K562 (cell line): ENCODE results near the gene TAS2R40. TPM values are rescaled to one million over a fixed set of nuclear protein-coding genes. Genes with fewer than 3 reads are reported as not detected.

Experiments used
- ATAC-seq: fragments of 200-7000 bp; cut with Tn5 transposase; 3 replicates; pipeline ENCODE4 v1.9.1; 2020; ENCODE audit warnings: moderate library complexity
- BruUV-seq: library from RNA; stranded (reverse); fragments of 400-500 nt; replicated peaks from 2 replicates; lab custom pipeline; 2021; lab: Mats Ljungman, UMichigan
- CTCF ChIA-PET: fragments of 300-600 bp; formaldehyde crosslinking; extraction: SDS; loops from one replicate; lab custom pipeline; 2021; ENCODE audit warnings: low intra/inter-chr PET ratio; lab: Yijun Ruan, JAX
- POLR2A ChIA-PET: fragments of 300-600, 350-650 bp; sonication (Branson Sonifier 250); formaldehyde crosslinking; extraction: SDS; loops from one replicate; lab custom pipeline; 2021; ENCODE audit warnings: antibody characterized with exemption, inconsistent platforms; lab: Yijun Ruan, JAX
- DNase-seq, 4 experiments: peaks; one replicate each; pipeline versions ENCODE4 v3.0.0 to v3.0.0-alpha.2; 2011 to 2018; ENCODE audit warnings: low spot score in 3 of 4, mixed read lengths in 3 of 4; ENCODE audit errors: extremely low read depth in 1 of 4
- FAIRE-seq: peaks from 2 replicates; lab custom pipeline; 2011; peaks lifted over from hg19 to GRCh38; lab: Jason Lieb, UNC
- H2AFZ ChIP-seq: 2 replicates; pipeline ENCODE4 v1.6.0; 2011; ENCODE audit warnings: low read depth, low read length, control low read depth, inconsistent platforms
- H3K27ac ChIP-seq: fragments of 200-600 bp; 3 replicates; pipeline ENCODE4 v1.8.0; 2011; ENCODE audit warnings: low read depth, mild to moderate bottlenecking, control low read depth, inconsistent platforms, low read length, moderate library complexity, mixed read lengths; ENCODE audit errors: extremely low read depth
- H3K27me3 ChIP-seq, 2 experiments: fragments of 300-600 bp in 1 of 2; 2 replicates in 1 of 2; 3 replicates in 1 of 2; pipeline versions ENCODE4 v1.6.0 to v1.8.0; 2011; ENCODE audit warnings: inconsistent platforms in 2 of 2, low read length in 2 of 2, mild to moderate bottlenecking in 1 of 2, mixed read lengths in 1 of 2, moderate library complexity in 1 of 2; ENCODE audit not compliant: control insufficient read depth in 2 of 2, insufficient read depth in 2 of 2
- H3K36me3 ChIP-seq: fragments of 300-600 bp; 3 replicates; pipeline ENCODE4 v1.8.0; 2011; ENCODE audit warnings: mild to moderate bottlenecking, low read length, inconsistent platforms; ENCODE audit not compliant: control insufficient read depth, insufficient read depth
- H3K4me1 ChIP-seq, 2 experiments: fragments of 200-600 bp in 1 of 2; replicated peaks in 1 of 2; 2 replicates in 1 of 2; 3 replicates in 1 of 2; pipeline versions ENCODE4 v1.5.1 to v1.8.0; 2011; ENCODE audit warnings: inconsistent platforms in 2 of 2, low read length in 2 of 2, mild to moderate bottlenecking in 1 of 2, mixed read lengths in 1 of 2, moderate library complexity in 1 of 2; ENCODE audit not compliant: control insufficient read depth in 2 of 2, insufficient read depth in 2 of 2
- H3K4me2 ChIP-seq: 2 replicates; pipeline ENCODE4 v1.6.1; 2011; ENCODE audit warnings: low read length, control low read depth, inconsistent platforms, mixed read lengths; ENCODE audit not compliant: insufficient read depth
- H3K4me3 ChIP-seq: fragments of 200-600 bp; sonication (generic), shearing (Covaris generic); 2 replicates; pipeline ENCODE4 v1.5.1; 2016; ENCODE audit warnings: control low read depth, inconsistent platforms
- H3K79me2 ChIP-seq: fragments of 200-600 bp; 3 replicates; pipeline ENCODE4 v1.8.0; 2011; ENCODE audit warnings: low read length, inconsistent platforms; ENCODE audit not compliant: control insufficient read depth, insufficient read depth
- H3K9ac ChIP-seq, 2 experiments: 2 replicates each; pipeline versions ENCODE4 v1.6.0 to v1.6.1; 2011; ENCODE audit warnings: low read depth in 2 of 2, low read length in 2 of 2, control low read depth in 1 of 2, inconsistent platforms in 1 of 2, mild to moderate bottlenecking in 1 of 2, mixed read lengths in 1 of 2; ENCODE audit not compliant: insufficient read depth in 1 of 2
- H3K9me1 ChIP-seq: one replicate; pipeline ENCODE4 v1.6.0; 2011; ENCODE audit warnings: inconsistent platforms, mild to moderate bottlenecking, low read length, moderate library complexity; ENCODE audit not compliant: control insufficient read depth, insufficient read depth
- H3K9me3 ChIP-seq: replicated peaks from 2 replicates; pipeline ENCODE4 v1.5.1; 2011; ENCODE audit warnings: low read depth, low read length, inconsistent platforms; ENCODE audit not compliant: control insufficient read depth, insufficient read depth
- H4K20me1 ChIP-seq: replicated peaks from 2 replicates; pipeline ENCODE4 v1.6.1; 2011; ENCODE audit warnings: low read length, inconsistent platforms, mixed read lengths; ENCODE audit not compliant: control insufficient read depth, insufficient read depth
- GABPA ChIP-seq: fragments of 200-800 bp; sonication (Bioruptor generic); conservative IDR thresholded peaks from 2 replicates; pipeline ENCODE4 v1.6.1; 2016; ENCODE audit warnings: low read depth, missing genetic modification characterization, missing compliant biosample characterization
- PYGO2 ChIP-seq: fragments of 450-650 bp; IDR thresholded peaks from 2 replicates; pipeline ENCODE4 v1.6.1; 2016; ENCODE audit warnings: mild to moderate bottlenecking, missing genetic modification characterization, moderate library complexity, missing compliant biosample characterization
- RUNX1 ChIP-seq: sonication (generic); IDR thresholded peaks from 2 replicates; pipeline ENCODE4 v1.6.1; 2016; ENCODE audit warnings: antibody characterized with exemption, low read depth
- SAFB2 ChIP-seq: fragments of 200-400 bp; formaldehyde crosslinking; IDR thresholded peaks from 2 replicates; pipeline ENCODE4 v1.6.1; 2018; ENCODE audit warnings: borderline replicate concordance, low read length, low read depth, moderate library complexity; ENCODE audit not compliant: severe bottlenecking
- TCFL5 ChIP-seq: fragments of 250-450 bp; sonication (Bioruptor Pico); conservative IDR thresholded peaks from 2 replicates; pipeline ENCODE4 v1.6.1; 2021; ENCODE audit warnings: mild to moderate bottlenecking, moderate library complexity, matching md5 sums
- ZNF23 ChIP-seq: fragments of 250-450 bp; sonication (Bioruptor Pico); IDR thresholded peaks from 2 replicates; pipeline ENCODE4 v1.4.0; 2020; ENCODE audit warnings: mild to moderate bottlenecking
- ZNF778 ChIP-seq: fragments of 450-650 bp; formaldehyde crosslinking; IDR thresholded peaks from 2 replicates; pipeline ENCODE4 v1.4.0; 2020; ENCODE audit warnings: mild to moderate bottlenecking, moderate library complexity
- WGBS: fragments of 100-300 bp; shearing (Covaris generic); methylation state at CpG from one replicate; pipeline ENCODE4 v1.1.6; 2016; ENCODE audit warnings: low coverage, mixed read lengths; ENCODE audit not compliant: insufficient coverage; ENCODE audit errors: missing lambda C conversion rate; 5-methylcytosine and 5-hydroxymethylcytosine counted together
- in situ Hi-C: fragments of 300-500 bp; cut with MboI; formaldehyde crosslinking; loops from 4 replicates; pipeline ENCODE4 v1.15.0; 2018; ENCODE audit warnings: inconsistent platforms, mixed read lengths
- intact Hi-C: fragments of 100-400 bp; cut with micrococcal nuclease; formaldehyde crosslinking; loops from 2 replicates; pipeline ENCODE4 v1.14.2; 2022
- polyA plus RNA-seq, 8 experiments: library from polyadenylated mRNA; depleted of rRNA in 4 of 8; stranded (reverse) in 5 of 8; unstranded in 3 of 8; fragments of >200 nt; fragmentation: Nextera tagmentation in 2 of 8; fragmentation: Illumina TruSeq in 1 of 8; extraction: Ambion mirVana in 2 of 8; extraction: Trizol in 1 of 8; gene quantifications; 2 replicates each; pipeline versions ENCODE4 v1.2.1 to v1.2.3, GENCODE V29; 2011 to 2014; ENCODE audit warnings: inconsistent platforms in 1 of 8, missing spikeins in 1 of 8
- total RNA-seq, 7 experiments: library from RNA; depleted of rRNA in 6 of 7; stranded (reverse); fragments of >200 nt in 6 of 7; fragmentation: Illumina TruSeq in 2 of 7; extraction: Trizol in 2 of 7; gene quantifications; 2 replicates each; pipeline versions ENCODE4 v1.2.1 to v1.2.3, GENCODE V29; 2011 to 2021; ENCODE audit warnings: low replicate concordance in 1 of 7
- TF ChIP-seq, protein P1 (sequence below): fragments of 450-650 bp; formaldehyde crosslinking; IDR thresholded peaks from 2 replicates; pipeline ENCODE4 v1.4.0; 2022; ENCODE audit warnings: missing genetic modification characterization
- TF ChIP-seq, protein P2 (sequence below): fragments of 450-650 bp; IDR thresholded peaks from 2 replicates; pipeline ENCODE4 v1.6.1; 2016; ENCODE audit warnings: mild to moderate bottlenecking, moderate library complexity

The TAS2R40 gene
- total and polyA plus RNA-seq, 9 of the 15 experiments (the other 6 are each of a cell fraction or from before 2014, with no cell fraction given) = not detected

DNA sequence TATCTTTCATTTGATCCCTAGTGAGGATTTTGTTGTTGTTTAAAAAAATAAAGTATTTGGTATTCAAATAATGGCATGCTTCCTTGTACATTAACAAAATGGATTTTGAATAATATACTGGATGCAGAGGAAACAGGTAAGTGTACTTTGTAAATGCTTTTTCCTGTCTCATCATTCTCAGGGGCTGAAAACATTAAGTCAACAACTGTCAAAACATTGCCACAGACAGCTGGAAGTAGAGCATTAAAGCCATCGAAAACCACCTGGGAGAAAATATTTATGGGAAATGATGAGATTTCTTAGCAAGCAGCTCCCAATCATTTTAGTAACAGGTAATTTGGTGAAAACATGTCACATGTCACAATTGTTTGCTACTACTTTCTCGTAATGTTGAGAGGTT lies 28.0 kb upstream of the TAS2R40 start:
- Histone ChIP-seq H2AFZ (no peak overlapping the region), H4K20me1 (no peaks in the 10 kb centered on the region), H3K36me3 (no peaks in the 10 kb centered on the region), H3K4me2 (no peak overlapping the region), H3K27ac (no peak overlapping the region), H3K9me1 (no peaks in the 10 kb centered on the region), H3K9me3 (no peaks in the 10 kb centered on the region), H3K4me3 (no peak overlapping the region), H3K4me1 (no peaks in the 10 kb centered on the region), H3K27me3 (peaks cover 0 to 6% of the 10 kb centered on the region in 2 experiments; a peak in 1 of 5 replicates), H3K9ac (no peak overlapping the region), H3K79me2 (no peaks in the 10 kb centered on the region)
- CTCF ChIA-PET = no interaction called here
- BruUV-seq = no TSS peak
- DNase-seq (no peak), ATAC-seq (no peak), FAIRE-seq (no peak)
- TF ChIP-seq, protein P1, sequence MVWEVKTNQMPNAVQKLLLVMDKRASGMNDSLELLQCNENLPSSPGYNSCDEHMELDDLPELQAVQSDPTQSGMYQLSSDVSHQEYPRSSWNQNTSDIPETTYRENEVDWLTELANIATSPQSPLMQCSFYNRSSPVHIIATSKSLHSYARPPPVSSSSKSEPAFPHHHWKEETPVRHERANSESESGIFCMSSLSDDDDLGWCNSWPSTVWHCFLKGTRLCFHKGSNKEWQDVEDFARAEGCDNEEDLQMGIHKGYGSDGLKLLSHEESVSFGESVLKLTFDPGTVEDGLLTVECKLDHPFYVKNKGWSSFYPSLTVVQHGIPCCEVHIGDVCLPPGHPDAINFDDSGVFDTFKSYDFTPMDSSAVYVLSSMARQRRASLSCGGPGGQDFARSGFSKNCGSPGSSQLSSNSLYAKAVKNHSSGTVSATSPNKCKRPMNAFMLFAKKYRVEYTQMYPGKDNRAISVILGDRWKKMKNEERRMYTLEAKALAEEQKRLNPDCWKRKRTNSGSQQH (CRISPR knock-in tag) = no peak
- TF ChIP-seq TCFL5 (no peak), ZNF778 (CRISPR knock-in tag) (no peak), SAFB2 (no peak), PYGO2 (no peak), GABPA (no peak), ZNF23 (CRISPR knock-in tag) (no peak), RUNX1 (no peak)
- TF ChIP-seq, protein P2, sequence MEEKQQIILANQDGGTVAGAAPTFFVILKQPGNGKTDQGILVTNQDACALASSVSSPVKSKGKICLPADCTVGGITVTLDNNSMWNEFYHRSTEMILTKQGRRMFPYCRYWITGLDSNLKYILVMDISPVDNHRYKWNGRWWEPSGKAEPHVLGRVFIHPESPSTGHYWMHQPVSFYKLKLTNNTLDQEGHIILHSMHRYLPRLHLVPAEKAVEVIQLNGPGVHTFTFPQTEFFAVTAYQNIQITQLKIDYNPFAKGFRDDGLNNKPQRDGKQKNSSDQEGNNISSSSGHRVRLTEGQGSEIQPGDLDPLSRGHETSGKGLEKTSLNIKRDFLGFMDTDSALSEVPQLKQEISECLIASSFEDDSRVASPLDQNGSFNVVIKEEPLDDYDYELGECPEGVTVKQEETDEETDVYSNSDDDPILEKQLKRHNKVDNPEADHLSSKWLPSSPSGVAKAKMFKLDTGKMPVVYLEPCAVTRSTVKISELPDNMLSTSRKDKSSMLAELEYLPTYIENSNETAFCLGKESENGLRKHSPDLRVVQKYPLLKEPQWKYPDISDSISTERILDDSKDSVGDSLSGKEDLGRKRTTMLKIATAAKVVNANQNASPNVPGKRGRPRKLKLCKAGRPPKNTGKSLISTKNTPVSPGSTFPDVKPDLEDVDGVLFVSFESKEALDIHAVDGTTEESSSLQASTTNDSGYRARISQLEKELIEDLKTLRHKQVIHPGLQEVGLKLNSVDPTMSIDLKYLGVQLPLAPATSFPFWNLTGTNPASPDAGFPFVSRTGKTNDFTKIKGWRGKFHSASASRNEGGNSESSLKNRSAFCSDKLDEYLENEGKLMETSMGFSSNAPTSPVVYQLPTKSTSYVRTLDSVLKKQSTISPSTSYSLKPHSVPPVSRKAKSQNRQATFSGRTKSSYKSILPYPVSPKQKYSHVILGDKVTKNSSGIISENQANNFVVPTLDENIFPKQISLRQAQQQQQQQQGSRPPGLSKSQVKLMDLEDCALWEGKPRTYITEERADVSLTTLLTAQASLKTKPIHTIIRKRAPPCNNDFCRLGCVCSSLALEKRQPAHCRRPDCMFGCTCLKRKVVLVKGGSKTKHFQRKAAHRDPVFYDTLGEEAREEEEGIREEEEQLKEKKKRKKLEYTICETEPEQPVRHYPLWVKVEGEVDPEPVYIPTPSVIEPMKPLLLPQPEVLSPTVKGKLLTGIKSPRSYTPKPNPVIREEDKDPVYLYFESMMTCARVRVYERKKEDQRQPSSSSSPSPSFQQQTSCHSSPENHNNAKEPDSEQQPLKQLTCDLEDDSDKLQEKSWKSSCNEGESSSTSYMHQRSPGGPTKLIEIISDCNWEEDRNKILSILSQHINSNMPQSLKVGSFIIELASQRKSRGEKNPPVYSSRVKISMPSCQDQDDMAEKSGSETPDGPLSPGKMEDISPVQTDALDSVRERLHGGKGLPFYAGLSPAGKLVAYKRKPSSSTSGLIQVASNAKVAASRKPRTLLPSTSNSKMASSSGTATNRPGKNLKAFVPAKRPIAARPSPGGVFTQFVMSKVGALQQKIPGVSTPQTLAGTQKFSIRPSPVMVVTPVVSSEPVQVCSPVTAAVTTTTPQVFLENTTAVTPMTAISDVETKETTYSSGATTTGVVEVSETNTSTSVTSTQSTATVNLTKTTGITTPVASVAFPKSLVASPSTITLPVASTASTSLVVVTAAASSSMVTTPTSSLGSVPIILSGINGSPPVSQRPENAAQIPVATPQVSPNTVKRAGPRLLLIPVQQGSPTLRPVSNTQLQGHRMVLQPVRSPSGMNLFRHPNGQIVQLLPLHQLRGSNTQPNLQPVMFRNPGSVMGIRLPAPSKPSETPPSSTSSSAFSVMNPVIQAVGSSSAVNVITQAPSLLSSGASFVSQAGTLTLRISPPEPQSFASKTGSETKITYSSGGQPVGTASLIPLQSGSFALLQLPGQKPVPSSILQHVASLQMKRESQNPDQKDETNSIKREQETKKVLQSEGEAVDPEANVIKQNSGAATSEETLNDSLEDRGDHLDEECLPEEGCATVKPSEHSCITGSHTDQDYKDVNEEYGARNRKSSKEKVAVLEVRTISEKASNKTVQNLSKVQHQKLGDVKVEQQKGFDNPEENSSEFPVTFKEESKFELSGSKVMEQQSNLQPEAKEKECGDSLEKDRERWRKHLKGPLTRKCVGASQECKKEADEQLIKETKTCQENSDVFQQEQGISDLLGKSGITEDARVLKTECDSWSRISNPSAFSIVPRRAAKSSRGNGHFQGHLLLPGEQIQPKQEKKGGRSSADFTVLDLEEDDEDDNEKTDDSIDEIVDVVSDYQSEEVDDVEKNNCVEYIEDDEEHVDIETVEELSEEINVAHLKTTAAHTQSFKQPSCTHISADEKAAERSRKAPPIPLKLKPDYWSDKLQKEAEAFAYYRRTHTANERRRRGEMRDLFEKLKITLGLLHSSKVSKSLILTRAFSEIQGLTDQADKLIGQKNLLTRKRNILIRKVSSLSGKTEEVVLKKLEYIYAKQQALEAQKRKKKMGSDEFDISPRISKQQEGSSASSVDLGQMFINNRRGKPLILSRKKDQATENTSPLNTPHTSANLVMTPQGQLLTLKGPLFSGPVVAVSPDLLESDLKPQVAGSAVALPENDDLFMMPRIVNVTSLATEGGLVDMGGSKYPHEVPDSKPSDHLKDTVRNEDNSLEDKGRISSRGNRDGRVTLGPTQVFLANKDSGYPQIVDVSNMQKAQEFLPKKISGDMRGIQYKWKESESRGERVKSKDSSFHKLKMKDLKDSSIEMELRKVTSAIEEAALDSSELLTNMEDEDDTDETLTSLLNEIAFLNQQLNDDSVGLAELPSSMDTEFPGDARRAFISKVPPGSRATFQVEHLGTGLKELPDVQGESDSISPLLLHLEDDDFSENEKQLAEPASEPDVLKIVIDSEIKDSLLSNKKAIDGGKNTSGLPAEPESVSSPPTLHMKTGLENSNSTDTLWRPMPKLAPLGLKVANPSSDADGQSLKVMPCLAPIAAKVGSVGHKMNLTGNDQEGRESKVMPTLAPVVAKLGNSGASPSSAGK = no peak
- 0% methylated on average over 2 of the region's 2 CpGs for WGBS
- POLR2A ChIA-PET = no interaction called here
- intact Hi-C loops = no loop called here
- in situ Hi-C loops = no loop called here
